ENCODE data around the gene EPHB1. TPM values are rescaled to one million over a fixed set of nuclear protein-coding genes. Genes with fewer than 3 reads are reported as not detected.

Gene EPHB1
- total RNA-seq, 1 donor from 2014 or later = 6.6 TPM

DNA sequence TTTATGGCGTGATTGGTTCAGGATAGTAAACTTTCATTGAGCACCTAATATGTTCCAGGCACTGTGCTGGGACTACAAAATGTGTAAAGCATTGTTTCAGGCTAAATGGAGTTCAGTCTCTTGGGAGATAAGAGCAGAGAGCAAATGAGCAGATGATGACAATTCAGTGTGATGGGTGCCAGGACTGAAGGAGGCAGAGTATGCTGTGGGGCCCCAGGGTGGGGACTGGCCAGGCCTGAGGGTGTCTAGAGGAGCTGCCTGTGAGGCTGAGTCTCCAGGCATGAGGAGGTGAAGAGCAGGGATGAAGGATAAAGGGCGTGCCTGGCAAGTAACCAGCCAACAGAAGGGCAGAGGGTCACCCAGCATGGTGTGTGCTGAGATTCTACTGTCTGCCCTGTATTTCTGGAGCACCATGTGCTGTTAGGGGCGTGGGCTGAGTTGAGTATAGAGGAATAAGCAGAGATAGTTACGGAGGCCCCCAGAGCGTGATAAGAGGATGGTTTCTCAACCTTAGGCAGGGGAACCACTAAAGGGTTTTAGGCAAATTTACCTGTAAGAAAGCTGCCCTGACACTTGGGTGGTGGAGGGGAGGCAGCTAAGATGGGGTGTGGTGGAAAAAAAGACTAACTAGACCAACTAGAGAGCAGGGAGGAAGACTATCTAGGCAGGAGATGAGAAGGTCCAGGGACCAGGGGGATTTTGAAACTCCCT, 38.5 kb downstream of the EPHB1 start:
- ATAC-seq = no peak
- intact Hi-C loops (cut with DNase I) = no loop called here

DNA sequence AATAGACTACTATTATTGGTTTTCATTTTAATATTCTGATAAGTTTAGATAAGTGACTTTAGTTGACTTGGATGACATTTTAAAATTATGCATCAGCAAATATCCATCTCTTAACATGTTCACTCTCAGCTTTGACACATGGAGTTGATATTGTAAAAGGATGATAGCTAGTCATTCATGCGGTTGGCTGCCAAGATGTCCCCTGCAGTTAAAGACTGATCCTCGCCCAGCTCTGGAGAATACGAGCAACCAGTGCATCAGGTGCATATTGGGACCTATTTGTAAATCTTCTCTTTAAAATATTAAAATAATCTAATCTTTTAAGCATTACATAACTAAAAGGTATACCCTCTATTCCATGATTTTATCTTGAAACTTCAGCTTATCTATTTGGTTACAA, 41.9 kb downstream of the EPHB1 start:
- intact Hi-C loops (cut with DNase I) = no loop called here
- ATAC-seq (no peak), DNase-seq (ENCODE audit: low spot score) (no peak)

More for the DNA sequence above, 38.5 kb downstream of the EPHB1 start:
- no peak for DNase-seq (ENCODE audit: low spot score)

DNA sequence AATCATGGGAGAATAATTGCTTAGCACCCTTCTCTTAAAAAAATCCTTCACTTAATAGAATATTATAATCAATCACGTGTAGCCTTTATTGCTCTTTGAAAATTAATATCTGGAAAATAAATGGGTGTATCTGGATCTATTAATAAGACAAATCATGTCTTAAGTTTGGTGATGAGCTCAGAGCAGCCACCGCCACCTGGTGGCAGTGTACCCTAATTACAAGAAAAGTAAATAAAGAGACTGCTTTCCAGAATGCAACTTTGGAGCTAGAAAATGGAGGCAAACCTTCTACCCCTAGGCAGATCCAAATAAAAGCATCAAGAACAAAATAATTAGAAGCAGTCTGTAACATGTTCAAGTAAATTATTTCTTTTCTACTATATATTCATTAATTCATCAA, 43.5 kb downstream of the EPHB1 start:
- ATAC-seq (no peak), DNase-seq (ENCODE audit: low spot score) (no peak)
- intact Hi-C loops (cut with DNase I) = no loop called here

DNA sequence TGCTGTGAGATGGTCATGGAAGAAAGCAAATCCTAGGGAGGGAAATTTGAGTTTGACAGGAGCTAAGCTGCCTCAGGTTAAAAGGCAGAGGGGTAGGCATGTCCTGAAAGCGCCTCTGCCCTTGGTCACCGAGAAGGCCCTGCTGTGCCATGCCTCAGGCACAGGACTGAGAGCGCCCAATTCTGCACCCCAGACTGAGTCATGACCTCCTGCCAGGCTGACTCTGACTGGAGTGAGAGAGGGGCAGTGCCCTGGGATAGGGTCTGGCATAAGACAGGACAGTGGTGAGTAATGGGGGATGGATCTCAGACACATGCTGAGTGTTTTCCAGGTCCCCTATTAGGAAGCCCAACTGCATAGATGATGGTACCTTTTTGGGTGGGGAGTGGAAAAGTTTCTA, 44.4 kb downstream of the EPHB1 start:
- intact Hi-C loops (cut with DNase I) = no loop called here
- no peak for ATAC-seq
- DNase-seq (ENCODE audit: low spot score) = no peak

DNA sequence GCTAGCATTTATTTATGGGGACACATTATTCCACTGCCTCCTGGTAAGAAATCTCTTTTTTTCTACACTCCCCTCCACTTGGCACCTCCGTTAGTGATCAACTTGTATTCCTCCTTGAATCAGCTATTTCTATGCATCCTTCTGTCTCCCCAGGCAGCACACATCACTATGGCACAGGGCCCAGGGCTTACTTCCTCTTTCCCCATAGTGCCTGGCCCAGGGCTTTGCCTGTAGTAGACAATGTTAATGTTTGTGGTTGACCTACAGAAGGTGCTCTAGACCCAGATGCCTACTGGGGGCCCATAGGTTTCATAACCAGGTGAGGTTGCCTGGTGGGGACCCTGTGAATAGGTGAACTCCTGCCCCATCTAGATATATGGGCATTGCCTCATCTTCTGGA, 44.9 kb downstream of the EPHB1 start:
- intact Hi-C loops (cut with DNase I) = no loop called here
- ATAC-seq = no peak
- DNase-seq (ENCODE audit: low spot score) = no peak

DNA sequence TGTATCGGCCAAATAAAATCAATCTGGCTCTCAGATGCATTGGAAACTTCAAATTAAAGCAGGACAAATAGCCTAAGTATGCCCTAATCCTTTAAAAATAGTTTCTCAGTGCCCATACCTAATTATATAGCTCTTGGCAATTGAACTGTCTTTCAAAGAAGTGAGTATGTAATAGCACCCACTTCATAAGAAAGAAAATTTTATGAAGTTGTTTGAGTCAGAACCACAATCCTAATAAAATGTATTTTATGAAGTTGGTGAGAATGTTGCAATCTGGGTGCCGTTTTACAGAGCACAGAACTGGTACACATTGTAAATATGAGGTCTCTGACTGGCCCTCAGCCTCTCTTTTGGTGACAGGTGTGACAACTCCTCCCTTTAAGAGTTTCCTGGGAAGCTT, 45.4 kb downstream of the EPHB1 start:
- no peak for ATAC-seq
- intact Hi-C loops (cut with DNase I) = no loop called here
- no peak for DNase-seq (ENCODE audit: low spot score)

DNA sequence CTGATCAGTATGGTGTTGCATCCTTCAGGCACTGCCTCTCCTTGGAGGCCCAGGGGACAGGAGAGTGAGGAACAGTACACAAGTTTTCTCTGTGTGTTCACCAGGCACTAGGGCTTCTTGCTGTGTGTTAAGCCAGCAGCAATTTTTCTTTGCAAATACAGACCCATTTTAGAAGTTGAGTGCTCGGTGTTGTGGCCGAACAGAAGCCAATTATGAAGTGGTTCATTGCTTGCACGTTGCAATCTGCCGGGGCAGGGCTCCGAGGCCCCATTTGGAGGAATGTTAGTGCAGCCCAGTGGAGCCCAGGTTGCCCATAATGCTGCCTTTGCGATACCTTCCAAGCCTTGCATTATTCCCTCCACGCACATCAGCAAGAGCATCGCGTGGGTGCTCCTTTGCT, 51.0 kb downstream of the EPHB1 start:
- intact Hi-C loops (cut with DNase I) = no loop called here
- ATAC-seq (no peak), DNase-seq (ENCODE audit: low spot score) (no peak)

DNA sequence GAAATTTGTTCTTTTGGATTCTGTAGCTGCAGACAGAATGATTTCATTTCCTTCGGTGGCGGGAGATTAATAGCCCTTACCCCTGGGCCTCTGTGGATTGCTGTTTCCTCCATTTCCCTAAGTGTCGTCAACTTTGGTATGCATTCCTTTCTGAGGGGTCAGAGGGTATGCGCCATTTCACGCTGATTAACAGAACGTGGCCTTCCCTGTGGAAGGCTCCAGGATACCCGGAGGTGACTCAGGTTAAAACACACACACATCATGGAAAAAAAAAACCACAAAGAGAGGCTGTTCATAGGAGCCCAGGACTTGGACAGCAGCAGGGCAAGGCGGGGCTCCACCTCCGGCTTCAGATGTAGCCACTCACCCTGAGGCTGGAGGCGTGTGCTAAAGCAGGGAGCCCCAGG, 51.9 kb downstream of the EPHB1 start:
- no peak for DNase-seq (ENCODE audit: low spot score)
- intact Hi-C loops (cut with DNase I) = no loop called here
- ATAC-seq = peak; percentile 69

DNA sequence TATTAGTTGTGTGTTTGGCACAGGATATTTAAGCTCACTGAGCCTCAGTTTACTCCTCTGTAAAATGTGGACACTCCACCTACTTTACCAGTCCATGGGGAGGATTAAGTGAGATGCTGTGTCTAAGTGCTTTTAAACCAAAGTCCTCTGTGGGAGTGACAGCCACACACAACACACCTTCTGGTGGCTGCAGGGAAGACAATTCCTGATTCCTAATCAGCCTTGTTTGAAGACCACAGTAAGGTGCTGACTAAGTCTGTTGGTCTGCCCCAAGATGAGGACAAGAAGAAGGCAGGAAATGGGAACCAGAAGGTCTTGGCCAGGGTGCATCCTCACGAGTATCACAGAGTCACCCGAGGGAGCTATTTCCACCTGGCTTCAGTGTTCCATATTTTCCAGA, 52.3 kb downstream of the EPHB1 start:
- no peak for DNase-seq (ENCODE audit: low spot score)
- no peak for ATAC-seq
- intact Hi-C loops (cut with DNase I) = no loop called here

DNA sequence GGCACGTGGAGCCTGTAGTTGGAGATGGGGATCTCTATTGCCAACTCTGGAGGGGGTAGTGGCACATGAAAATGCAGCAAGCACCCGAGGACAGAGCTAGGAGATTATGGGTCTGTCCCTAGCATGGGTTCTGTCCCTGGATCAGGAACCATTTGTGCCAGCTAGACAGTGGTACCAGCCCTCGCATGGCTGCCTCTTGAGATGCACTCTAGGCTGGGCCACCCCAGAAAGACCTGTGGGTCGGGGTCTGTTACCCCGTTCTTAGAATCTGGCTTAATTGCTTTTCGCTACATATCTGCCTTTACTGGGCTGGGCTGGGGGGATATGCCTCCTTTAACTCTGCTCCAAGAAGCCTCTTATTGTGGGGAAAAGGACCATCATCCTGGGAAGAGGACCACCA, 54.5 kb downstream of the EPHB1 start:
- intact Hi-C loops (cut with DNase I) = no loop called here
- no peak for ATAC-seq
- DNase-seq (ENCODE audit: low spot score) = no peak

DNA sequence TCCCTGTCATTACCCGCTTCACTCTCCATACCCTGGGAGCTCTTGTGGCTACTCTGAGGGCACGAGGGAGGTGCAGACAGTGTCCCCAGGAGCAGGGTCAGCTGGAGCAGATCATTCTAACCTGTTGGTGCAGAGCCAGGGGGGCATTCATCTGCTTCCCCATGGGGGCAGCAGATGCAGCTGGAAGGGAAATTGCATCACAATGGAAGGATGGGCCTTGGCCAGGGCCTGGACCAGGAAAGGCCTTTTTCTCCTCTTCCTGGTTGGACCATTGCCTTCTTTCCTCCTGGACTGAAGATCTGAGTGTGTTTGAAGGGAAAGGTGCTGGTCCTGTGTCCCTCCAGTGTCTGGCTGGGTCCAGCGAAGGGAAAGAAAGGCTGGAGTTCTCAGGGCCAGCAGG, 55.7 kb downstream of the EPHB1 start:
- ATAC-seq (no peak), DNase-seq (ENCODE audit: low spot score) (no peak)

DNA sequence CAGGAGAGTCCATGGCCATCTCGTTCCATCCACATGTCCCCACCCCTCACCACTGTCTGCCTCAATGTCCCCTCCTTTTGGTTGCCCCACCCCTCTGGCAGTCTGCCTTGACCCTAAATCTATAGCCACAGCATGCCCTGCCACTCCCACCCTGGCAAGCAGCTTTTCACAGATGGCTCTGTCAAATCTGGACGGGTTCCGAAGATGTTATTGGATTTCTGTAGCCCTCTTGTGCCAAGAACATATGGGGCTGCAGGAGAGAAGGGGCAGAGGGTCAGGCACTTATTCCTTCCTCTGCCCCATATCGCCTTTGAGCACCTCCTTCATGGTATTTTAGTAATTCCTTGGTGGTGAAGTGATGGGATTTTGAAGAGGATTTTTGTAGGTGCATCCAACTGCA, 57.1 kb downstream of the EPHB1 start:
- no peak for ATAC-seq
- intact Hi-C loops (cut with DNase I) = no loop called here
- no peak for DNase-seq (ENCODE audit: low spot score)

More for the DNA sequence above, 55.7 kb downstream of the EPHB1 start:
- intact Hi-C loops (cut with DNase I) = no loop called here

DNA sequence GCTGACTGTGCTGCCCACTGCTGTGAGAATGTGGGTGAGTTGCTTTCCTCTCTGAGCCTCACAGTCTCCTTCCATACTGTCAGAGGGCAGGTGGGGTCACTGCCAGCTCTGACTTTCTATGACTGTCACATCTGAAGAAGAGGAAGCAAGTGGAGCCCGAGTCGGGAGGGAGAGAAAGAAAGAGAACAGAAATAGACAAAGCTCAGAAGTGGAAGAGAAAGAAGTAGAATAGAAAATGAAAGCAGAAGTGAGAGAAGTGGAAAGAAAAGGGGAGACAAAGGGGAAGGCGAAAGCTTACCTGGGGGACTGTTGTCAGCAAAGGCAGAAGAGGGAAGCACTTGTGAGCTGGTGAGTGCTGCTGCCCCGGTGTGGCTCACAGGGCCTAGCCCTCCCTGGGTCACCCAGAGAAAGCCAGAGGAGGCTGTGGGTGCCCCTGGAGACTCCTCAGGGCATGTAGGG, 57.9 kb downstream of the EPHB1 start:
- ATAC-seq = peak; percentile 39
- no peak for DNase-seq (ENCODE audit: low spot score)
- intact Hi-C loops (cut with DNase I) = no loop called here

DNA sequence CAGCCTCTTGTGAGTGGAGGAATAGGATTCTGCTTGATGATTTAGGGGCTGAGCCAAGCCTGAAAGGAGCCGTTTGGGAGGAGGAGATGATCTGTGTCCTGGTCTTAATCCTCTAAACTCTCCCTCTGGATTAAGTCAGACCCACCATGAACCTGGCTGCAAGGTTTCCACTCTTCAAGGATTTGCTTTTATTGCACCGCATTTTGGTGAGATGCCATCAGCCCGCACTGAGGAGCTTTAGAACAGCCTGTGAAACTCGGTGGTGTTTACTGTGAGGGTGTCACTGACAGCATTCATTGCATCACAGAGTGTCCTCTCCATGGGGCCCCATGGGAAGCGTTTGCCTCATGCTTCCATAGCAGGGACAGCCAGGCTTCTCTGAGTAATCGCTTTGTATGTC, 59.2 kb downstream of the EPHB1 start:
- peak; percentile 36 for ATAC-seq
- intact Hi-C loops (cut with DNase I) = no loop called here
- no peak for DNase-seq (ENCODE audit: low spot score)

DNA sequence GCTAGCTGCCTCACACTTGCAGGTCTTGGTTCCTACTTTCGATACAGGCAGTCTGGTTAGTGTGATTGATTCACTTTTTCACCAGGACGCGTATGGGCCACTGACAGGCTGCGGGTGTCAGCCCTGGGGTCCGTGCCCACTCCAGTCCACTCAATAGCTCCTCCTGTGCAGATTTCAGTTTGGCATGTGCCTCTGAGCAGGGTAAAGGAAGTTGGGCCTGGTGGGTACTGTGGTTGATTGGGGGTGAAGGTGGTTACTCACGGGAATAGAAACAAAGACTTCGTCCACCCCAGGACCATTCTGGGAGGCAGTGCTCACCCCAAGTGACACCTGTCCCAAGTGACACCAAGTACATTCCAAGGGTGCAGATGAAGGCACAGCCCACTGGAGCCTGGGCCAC, 62.3 kb downstream of the EPHB1 start:
- DNase-seq (ENCODE audit: low spot score) = no peak
- ATAC-seq = no peak
- intact Hi-C loops (cut with DNase I) = no loop called here

DNA sequence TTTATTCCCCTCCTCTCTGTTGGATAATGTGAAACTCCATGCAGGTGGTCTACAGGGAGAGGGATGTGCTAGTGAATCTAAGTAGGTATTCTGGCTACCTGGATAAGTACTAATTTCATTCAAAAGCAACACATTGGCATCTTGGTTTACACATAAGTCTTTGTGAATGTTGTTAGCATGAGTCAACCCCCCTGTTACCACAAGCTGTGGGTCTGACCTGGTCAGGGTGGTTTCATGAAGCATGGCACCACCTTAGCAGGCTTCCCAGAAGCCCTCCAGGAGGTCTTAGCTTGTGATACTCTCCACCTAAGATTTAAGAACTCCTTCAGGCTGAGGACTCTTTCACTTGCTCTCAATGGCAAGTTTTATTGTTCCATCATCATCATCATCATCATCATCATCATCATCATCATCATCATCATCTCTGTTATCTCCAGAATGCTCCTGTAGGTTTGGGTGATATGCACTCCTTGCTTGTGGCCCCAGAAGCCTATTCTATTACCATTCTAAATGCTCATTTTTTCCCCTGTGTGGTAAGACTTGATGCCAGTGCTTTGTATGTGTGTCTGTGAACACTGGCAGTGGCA, 62.8 kb downstream of the EPHB1 start:
- ATAC-seq = no peak
- no peak for DNase-seq (ENCODE audit: low spot score)
- intact Hi-C loops (cut with DNase I) = no loop called here

DNA sequence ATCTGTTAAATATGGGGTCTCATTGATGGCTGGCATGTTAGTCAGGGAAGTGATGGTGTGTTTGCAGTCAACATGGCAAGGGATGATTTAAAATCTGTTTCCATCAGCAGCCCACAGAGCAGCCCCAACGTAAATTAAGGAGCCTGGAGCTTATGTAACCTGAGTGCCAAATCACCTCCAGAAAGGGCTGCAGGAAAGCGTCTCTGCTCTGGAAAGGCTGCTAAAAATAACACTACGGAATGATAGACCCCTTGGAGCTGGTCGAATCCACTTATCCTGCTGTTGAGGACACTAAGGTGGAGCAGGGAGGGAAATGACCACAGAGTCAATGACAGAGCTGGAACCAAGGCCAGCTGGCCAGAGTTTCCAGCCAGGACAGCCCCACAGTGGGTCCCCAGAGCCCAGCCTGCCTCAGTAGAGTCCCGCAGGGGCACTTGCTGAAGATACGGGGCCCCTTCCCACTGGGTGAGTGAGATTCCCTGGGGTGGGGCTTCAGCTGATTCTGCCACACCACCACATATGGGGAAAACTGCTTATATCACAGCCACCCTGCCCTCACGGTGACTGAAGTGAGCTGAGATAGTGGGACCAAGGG, 63.5 kb downstream of the EPHB1 start:
- intact Hi-C loops (cut with DNase I) = no loop called here
- ATAC-seq = no peak
- no peak for DNase-seq (ENCODE audit: low spot score)

DNA sequence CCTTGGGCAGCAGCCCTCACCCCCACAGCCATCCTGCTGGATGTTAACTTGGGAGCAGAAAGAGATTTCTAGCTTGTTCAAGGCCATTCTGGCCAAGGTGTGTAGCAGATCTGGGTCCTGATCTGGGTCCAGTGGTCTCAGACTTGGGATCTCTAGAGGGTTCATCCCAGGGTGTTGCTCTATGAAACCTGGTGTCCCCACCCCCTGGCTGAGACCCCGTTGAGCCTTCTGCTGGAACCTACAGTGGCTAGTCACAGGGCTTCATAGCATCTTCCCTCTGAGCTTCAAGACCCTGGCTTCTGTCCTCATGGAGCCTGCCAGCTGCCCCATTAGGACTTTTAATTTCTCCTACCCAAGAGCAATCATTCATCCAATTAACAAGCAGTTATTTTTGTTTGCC, 64.3 kb downstream of the EPHB1 start:
- intact Hi-C loops (cut with DNase I) = no loop called here
- ATAC-seq (no peak), DNase-seq (ENCODE audit: low spot score) (no peak)

DNA sequence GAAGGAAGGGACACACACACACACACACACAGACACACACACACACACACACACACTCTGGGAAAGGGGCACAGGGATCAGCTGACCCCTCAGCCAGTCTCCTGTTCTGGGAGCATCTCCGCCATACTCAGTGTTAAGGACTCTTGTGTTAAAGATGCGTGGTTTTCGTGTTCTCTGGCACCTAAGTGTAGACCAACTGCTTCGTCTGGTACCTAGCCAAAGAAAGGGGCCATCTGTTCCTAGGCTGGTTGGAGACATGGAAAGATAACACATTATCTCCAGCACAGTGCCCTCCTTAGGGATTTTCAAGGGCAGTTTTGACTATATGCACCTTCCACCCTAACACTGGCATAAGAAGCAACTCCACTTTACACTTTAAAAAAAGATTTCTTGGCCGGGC, 65.1 kb downstream of the EPHB1 start:
- DNase-seq (ENCODE audit: low spot score) = no peak
- intact Hi-C loops (cut with DNase I) = no loop called here
- ATAC-seq = no peak

DNA sequence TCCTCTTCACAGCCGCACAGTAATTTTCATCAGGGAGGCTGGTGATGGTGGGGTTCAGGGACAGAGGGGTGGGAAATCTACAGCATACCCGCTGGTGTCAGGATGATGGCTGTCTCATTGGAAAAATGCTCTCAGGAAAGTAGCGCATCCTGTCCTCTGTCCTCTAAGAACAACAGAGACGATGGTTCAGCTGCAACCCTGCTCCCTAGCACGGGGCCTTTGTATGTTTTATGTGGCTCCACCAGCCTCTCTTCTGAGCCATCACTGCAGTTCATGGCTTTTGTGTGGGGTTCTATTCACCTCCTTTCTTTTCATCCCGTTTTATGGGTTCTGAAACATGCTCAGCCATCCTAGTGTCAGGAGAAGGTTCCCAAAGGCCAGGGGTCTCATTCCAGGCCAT, 68.9 kb downstream of the EPHB1 start:
- intact Hi-C loops (cut with DNase I) = no loop called here
- ATAC-seq (no peak), DNase-seq (ENCODE audit: low spot score) (no peak)

DNA sequence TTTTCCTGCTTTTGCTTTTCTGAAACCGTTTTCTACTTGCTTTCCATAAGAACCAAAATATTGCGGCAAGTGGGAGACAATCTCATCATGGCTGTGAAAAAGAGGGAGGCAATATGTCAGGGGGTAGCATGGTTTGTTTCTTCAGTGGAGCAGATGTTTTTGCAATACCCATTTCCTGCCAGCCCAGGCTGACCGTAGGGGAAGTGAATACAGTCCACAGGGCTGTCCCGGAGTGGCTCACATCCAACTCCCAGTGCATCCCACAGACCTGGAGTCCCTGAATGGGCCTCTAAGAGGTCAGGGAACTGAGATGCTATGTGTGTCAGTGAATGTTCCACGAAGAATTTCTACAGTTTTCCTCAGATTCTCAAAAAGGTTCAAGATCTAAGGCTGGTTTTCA, 69.6 kb downstream of the EPHB1 start:
- DNase-seq (ENCODE audit: low spot score) (no peak), ATAC-seq (peak; percentile 52)
- intact Hi-C loops (cut with DNase I) = no loop called here

Data from sciatic nerve (tissue), 2 donors.